ENCODE data around the gene GNS. TPM values are rescaled to one million over a fixed set of nuclear protein-coding genes. Genes with fewer than 3 reads are reported as not detected.
"Not testable (repeated sequence)": the region's sequence is repeated elsewhere in the genome, so short reads cannot be mapped to it uniquely, and the experiment has no call there.

Gene GNS
- total RNA-seq, 2 experiments from 2014 or later: 24.1 to 25.4 TPM

DNA sequence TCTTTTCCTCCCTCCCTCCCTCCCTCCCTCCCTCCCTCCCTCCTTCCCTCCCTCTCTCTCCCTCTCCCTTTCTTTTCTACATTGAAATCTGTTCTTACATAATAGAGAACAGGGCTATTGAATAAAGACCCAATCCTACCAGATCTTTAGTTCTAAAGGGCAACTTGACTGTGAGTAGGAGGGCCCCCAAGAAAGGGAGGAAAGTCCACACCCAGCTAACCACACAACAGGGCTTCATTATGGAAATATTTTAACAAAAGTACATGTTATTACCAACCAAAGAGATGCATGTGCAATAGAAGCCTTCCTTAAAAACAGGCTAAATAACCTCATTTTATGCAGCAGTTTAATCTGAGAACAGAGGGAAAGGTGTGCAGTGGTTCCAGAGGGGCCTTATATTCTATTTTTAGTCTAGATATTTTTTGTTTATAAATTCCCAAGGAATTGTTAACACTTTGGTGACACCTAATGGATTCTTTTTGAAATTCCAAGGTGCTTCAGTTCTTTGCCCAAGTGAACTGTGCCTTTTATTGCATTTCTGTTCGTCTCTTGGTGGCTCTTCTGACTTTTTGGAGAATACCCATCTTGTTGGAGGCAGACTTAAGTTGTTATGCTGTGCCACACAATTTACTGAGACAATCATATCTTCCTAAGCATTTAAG, 63.0 kb downstream of the GNS start:
- H3K4me3 Mint-ChIP-seq: no peak overlapping the region
- CTCF ChIA-PET: interaction anchor here (0.9 to 5.2 kb wide), 10 partner anchors 7 to 148 kb away, joined by 3 to 113 read pairs (median 8); partner anchors contain the start of gene RASSF3
- H3K4me1 Mint-ChIP-seq: peaks cover 43% of the 10 kb centered on the region
- H3K27ac Mint-ChIP-seq: no peak overlapping the region
- H3K27me3 Mint-ChIP-seq: no peaks in the 10 kb centered on the region
- no peak for ATAC-seq
- H3K36me3 Mint-ChIP-seq: peaks cover 39% of the 10 kb centered on the region
- DNase-seq: no peak
- H3K9me3 Mint-ChIP-seq (ENCODE audit: low read depth): no peaks in the 10 kb centered on the region

- no peaks in the 10 kb centered on the region for H3K27me3 Mint-ChIP-seq
- H3K27ac Mint-ChIP-seq: no peak overlapping the region
- DNase-seq (no peak), ATAC-seq (no peak)
- peaks cover 37% of the 10 kb centered on the region for H3K4me1 Mint-ChIP-seq
- peaks cover 39% of the 10 kb centered on the region for H3K36me3 Mint-ChIP-seq
- H3K9me3 Mint-ChIP-seq (ENCODE audit: low read depth): no peaks in the 10 kb centered on the region
- no peak overlapping the region for H3K4me3 Mint-ChIP-seq
- CTCF ChIA-PET: interaction anchor here (0.9 to 5.2 kb wide), 5 partner anchors 13 to 147 kb away, joined by 3 to 113 read pairs (median 18); partner anchors contain the start of gene RASSF3
Observed at GRCh38 chr12:64695550-64695949, 63.7 kb downstream of the GNS start.

DNA sequence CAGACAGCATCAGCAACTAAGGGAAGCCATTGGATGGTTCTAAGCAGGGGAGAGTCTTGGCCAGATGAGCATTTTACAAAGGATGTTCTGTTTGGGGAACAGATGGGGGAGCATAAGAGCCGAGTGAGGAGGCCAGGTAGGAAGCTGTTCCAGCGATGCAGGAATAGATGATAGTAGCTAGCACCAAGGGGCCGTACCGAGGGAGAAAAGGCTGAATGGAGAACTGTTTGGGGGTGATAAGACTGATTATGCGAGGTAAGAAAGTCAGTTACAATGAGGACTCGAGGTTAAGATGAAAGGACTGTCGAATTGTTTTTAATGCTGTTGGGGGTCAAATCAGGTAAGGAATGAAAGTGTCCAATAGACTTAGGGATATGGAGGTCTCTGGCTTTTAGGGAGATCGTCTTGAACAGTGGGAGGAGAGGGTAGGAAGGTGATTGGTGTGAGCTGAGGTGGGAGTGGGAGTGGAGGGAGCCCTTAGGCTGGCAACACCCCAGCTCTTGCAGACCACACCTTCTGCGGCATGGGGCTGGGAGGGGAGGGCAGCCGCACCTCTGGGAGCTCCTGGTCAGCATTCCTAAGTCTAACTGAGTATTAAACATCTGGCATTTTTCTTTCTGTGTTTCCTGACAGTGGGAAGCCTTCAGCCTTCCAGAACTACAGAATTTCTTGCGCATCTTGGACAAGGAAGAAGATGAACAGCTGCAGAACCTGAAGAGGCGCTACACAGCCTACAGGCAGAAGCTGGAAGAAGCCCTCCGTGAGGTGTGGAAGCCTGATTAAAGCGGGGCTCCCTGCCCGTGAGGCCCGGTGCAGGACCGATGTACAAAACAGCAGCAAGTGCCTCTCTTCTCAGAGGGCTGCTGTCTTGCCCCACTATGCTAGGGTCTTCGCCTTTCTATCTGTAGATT, 64.8 kb downstream of the GNS start:
- ATAC-seq (no peak), DNase-seq (no peak)
- H3K4me3 Mint-ChIP-seq: no peak overlapping the region
- CTCF ChIA-PET: interaction anchor here (0.8 to 5.2 kb wide), 4 partner anchors 16 to 146 kb away, joined by 3 to 113 read pairs (median 20); partner anchors contain the start of gene RASSF3
- H3K4me1 Mint-ChIP-seq: peaks cover 30% of the 10 kb centered on the region
- H3K27ac Mint-ChIP-seq: peak overlapping the region; percentile 11
- H3K36me3 Mint-ChIP-seq: peaks cover 35% of the 10 kb centered on the region
- H3K27me3 Mint-ChIP-seq: no peaks in the 10 kb centered on the region
- H3K9me3 Mint-ChIP-seq (ENCODE audit: low read depth): no peaks in the 10 kb centered on the region

- no peak overlapping the region for H3K4me3 Mint-ChIP-seq
- CTCF ChIA-PET: interaction anchor here (0.9 to 2.1 kb wide), 4 partner anchors 12 to 142 kb away, joined by 3 to 9 read pairs (median 3); no protein-coding TSS in a partner anchor
- H3K27ac Mint-ChIP-seq: peak overlapping the region; percentile 50
- H3K36me3 Mint-ChIP-seq: peaks cover 46% of the 10 kb centered on the region
- H3K9me3 Mint-ChIP-seq (ENCODE audit: low read depth): no peaks in the 10 kb centered on the region
- no peaks in the 10 kb centered on the region for H3K27me3 Mint-ChIP-seq
- peaks cover 39% of the 10 kb centered on the region for H3K4me1 Mint-ChIP-seq
- ATAC-seq (no peak), DNase-seq (no peak)
Observed at GRCh38 chr12:64691795-64692583, 67.2 kb downstream of the GNS start.

DNA sequence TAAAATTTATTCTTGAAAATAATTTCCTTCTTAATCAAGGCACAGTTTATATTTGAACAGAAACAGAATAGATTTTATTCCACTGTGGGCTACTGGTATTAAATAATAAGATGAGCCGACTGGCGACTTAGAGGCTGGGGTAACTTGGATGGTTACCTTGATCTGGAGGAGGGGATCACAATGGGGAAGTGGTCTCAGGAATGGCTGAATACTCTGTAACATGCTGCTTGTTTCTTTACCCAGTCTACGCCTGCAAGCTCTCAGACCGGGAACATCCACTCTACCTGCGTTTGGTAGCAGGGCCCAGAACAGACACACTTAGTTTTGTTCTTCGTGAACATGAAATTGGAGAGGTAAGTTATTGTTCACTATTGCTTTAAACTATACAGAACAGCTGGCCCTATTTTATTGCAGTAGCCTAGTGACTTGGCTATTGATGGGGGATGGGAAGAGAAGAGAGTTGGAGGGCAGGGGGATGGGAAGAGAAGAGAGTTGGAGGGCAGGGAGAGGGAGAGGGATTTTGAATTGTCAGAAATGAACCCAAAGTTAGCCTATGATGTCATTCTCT, 67.9 kb downstream of the GNS start:
- DNase-seq (no peak), ATAC-seq (no peak)
- Mint-ChIP-seq H3K27ac (peak overlapping the region; percentile 50), H3K9me3 (ENCODE audit: low read depth) (no peaks in the 10 kb centered on the region), H3K36me3 (peaks cover 45% of the 10 kb centered on the region), H3K27me3 (no peaks in the 10 kb centered on the region), H3K4me3 (no peak overlapping the region), H3K4me1 (peaks cover 38% of the 10 kb centered on the region)
- CTCF ChIA-PET: interaction anchor here (1.2 to 2.1 kb wide), 3 partner anchors 14 to 142 kb away, joined by 3 to 9 read pairs (median 3); no protein-coding TSS in a partner anchor

GRCh38 chr12:64690236-64690635, 69.0 kb downstream of the GNS start:
- not testable (repeated sequence) for H3K27me3 Mint-ChIP-seq; ATAC-seq; H3K27ac Mint-ChIP-seq; H3K9me3 Mint-ChIP-seq (ENCODE audit: low read depth); H3K4me3 Mint-ChIP-seq; DNase-seq
- H3K4me1 Mint-ChIP-seq: peaks cover 43% of the 10 kb centered on the region
- peaks cover 54% of the 10 kb centered on the region for H3K36me3 Mint-ChIP-seq
- CTCF ChIA-PET: interaction anchor here (1.5 to 2.2 kb wide), 3 partner anchors 7 to 141 kb away, joined by 3 to 14 read pairs (median 10); no protein-coding TSS in a partner anchor

DNA sequence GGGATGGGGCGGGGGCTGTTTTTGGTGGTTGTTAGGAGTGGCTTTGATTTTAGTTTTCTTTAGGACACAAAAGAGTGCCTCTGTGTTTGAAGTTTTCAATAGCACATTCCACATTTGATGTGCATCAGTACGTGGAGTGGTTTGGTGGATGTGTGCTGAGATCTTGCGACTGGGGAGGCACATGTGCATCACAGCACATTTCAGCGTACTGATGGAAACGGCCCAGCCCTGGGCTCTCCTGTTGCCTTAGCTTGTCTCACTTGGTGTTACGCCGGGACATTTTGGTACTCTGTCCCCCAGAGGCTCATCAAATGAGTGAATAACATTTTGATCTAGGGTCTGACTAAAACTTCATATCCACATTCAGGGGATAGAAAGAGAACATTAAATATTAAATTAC, 70.5 kb downstream of the GNS start:
- peaks cover 51% of the 10 kb centered on the region for H3K4me1 Mint-ChIP-seq
- no peak overlapping the region for H3K4me3 Mint-ChIP-seq
- no peaks in the 10 kb centered on the region for H3K9me3 Mint-ChIP-seq (ENCODE audit: low read depth)
- CTCF ChIA-PET: interaction anchor here (1.2 to 2.2 kb wide), 4 partner anchors 9 to 139 kb away, joined by 3 to 14 read pairs (median 8); no protein-coding TSS in a partner anchor
- ATAC-seq (no peak), DNase-seq (no peak)
- peak overlapping the region; percentile 50 for H3K27ac Mint-ChIP-seq
- H3K27me3 Mint-ChIP-seq: no peaks in the 10 kb centered on the region
- H3K36me3 Mint-ChIP-seq: peaks cover 55% of the 10 kb centered on the region

- no peaks in the 10 kb centered on the region for H3K27me3 Mint-ChIP-seq
- peaks cover 55% of the 10 kb centered on the region for H3K36me3 Mint-ChIP-seq
- peaks cover 54% of the 10 kb centered on the region for H3K4me1 Mint-ChIP-seq
- ATAC-seq (no peak), DNase-seq (no peak)
- CTCF ChIA-PET: interaction anchor here (0.9 to 2.2 kb wide), 3 partner anchors 9 to 139 kb away, joined by 4 to 10 read pairs (median 5); no protein-coding TSS in a partner anchor
- H3K4me3 Mint-ChIP-seq: no peak overlapping the region
- H3K27ac Mint-ChIP-seq: peak overlapping the region; percentile 62
- H3K9me3 Mint-ChIP-seq (ENCODE audit: low read depth): no peaks in the 10 kb centered on the region
Observed at GRCh38 chr12:64688219-64688618, 71.0 kb downstream of the GNS start.

GRCh38 chr12:64687816-64688215, 71.4 kb downstream of the GNS start:
- Mint-ChIP-seq H3K4me1 (peaks cover 58% of the 10 kb centered on the region), H3K4me3 (no peak overlapping the region), H3K27ac (peak overlapping the region; percentile 62), H3K9me3 (ENCODE audit: low read depth) (no peaks in the 10 kb centered on the region), H3K27me3 (no peaks in the 10 kb centered on the region), H3K36me3 (peaks cover 54% of the 10 kb centered on the region)
- ATAC-seq (no peak), DNase-seq (no peak)
- CTCF ChIA-PET: interaction anchor here (0.9 to 1.2 kb wide), 2 partner anchors 76 to 138 kb away, joined by 4 to 5 read pairs; no protein-coding TSS in a partner anchor

- no peaks in the 10 kb centered on the region for H3K27me3 Mint-ChIP-seq
- H3K36me3 Mint-ChIP-seq: peaks cover 50% of the 10 kb centered on the region
- DNase-seq (no peak), ATAC-seq (no peak)
- no peak overlapping the region for H3K4me3 Mint-ChIP-seq
- H3K27ac Mint-ChIP-seq: peak overlapping the region; percentile 86
- no peaks in the 10 kb centered on the region for H3K9me3 Mint-ChIP-seq (ENCODE audit: low read depth)
- CTCF ChIA-PET: interaction anchor here (1.2 to 1.6 kb wide), 2 partner anchors 12 to 136 kb away, joined by 4 to 6 read pairs; no protein-coding TSS in a partner anchor
- H3K4me1 Mint-ChIP-seq: peaks cover 69% of the 10 kb centered on the region
Observed at GRCh38 chr12:64685605-64686004, 73.6 kb downstream of the GNS start.

DNA sequence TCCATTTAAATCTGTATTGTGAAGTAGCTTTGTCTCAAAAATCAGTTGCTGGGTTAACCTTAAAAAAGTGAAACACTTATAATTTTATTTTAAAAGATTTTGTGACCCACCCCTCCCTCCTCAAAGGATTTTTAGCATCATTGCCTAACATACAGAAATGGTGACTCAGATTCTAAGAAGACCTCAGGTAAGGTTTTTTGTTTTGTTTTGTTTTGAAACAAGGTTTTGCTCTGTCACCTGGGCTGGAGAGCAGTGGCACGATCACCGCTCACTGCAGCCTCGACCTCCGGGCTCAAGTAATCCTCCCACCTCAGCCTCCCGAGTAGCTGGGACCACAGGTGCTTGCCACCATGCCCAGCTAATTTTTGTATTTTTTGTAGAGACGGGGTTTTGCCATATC, 74.2 kb downstream of the GNS start:
- Mint-ChIP-seq H3K9me3 (ENCODE audit: low read depth) (no peaks in the 10 kb centered on the region), H3K4me1 (peaks cover 75% of the 10 kb centered on the region), H3K36me3 (peaks cover 50% of the 10 kb centered on the region), H3K4me3 (no peak overlapping the region), H3K27me3 (no peaks in the 10 kb centered on the region), H3K27ac (peak overlapping the region; percentile 86)
- ATAC-seq (no peak), DNase-seq (no peak)
- CTCF ChIA-PET: interaction anchor here (1.2 to 1.6 kb wide), 2 partner anchors 13 to 136 kb away, joined by 4 to 6 read pairs; no protein-coding TSS in a partner anchor

All from activated CD8-positive, alpha-beta memory T cell treated with anti-CD3 and anti-CD28 coated beads, Interleukin-2, amount 10 ng/mL, durations not matched to agents 7 days and 5 days (primary cell).